Loucy (cell line): Measurements from ENCODE around the gene GFER.
"Not testable (repeated sequence)": the region's sequence is repeated elsewhere in the genome, so short reads cannot be mapped to it uniquely, and the experiment has no call there.

Experiments
- CTCF ChIP-seq: fragments of 200-600 bp; sonication (generic); conservative IDR thresholded peaks from 2 replicates; pipeline ENCODE4 v1.5.1; 2014; ENCODE audit warnings: mild to moderate bottlenecking, antibody characterized with exemption, low read length
- EZH2phosphoT487 ChIP-seq: fragments of 200-600 bp; IDR thresholded peaks from 2 replicates; pipeline ENCODE4 v1.6.1; 2018; ENCODE audit warnings: antibody characterized with exemption, mild to moderate bottlenecking, moderate library complexity, borderline replicate concordance

DNA sequence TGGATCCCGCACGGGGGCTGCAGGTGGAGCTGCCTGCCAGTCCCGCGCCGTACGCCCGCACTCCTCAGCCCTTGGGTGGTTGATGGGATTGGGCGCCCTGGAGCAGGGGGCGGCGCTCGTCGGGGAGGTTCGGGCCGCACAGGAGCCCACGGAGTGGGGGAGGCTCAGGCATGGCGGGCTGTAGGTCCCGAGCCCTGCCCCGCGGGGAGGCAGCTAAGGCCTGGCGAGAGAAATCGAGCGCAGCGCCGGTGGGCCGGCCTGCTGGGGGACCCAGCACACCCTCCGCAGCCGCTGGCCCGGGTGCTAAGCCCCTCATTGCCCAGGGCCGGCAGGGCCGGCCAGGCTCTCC is 25.9 kb upstream of the GFER start:
- not testable (repeated sequence) for TF ChIP-seq CTCF, EZH2phosphoT487
